Right lobe of liver (tissue), 6 donors: ENCODE data around the gene ERGIC1. TPM values are rescaled to one million over a fixed set of nuclear protein-coding genes. Genes with fewer than 3 reads are reported as not detected.

Source experiments
- ATAC-seq, 4 donors: fragments of 200-7000 bp; cut with Tn5 transposase; one replicate each; pipeline ENCODE4 v1.9.1; 2020; ENCODE audit warnings: mild to moderate bottlenecking in 4 of 4, moderate library complexity in 4 of 4
- DNase-seq, 3 donors: peaks; one replicate each; pipeline ENCODE4 v3.0.0-alpha.2; 2020
- H3K27ac ChIP-seq, 3 donors: fragments of 200-600 bp; one replicate each; pipeline ENCODE4 v1.8.0; 2022
- H3K27me3 ChIP-seq, 2 donors: fragments of 200-600 bp; one replicate each; pipeline ENCODE4 v1.8.0; 2022
- H3K36me3 ChIP-seq, 4 donors: fragments of 200-600 bp; sonication (generic) in 1 of 4; one replicate each; pipeline versions ENCODE4 v1.5.1 to v1.8.0; 2017 to 2022; ENCODE audit warnings: control low read depth in 1 of 4
- H3K4me1 ChIP-seq, 4 donors: fragments of 200-600 bp; sonication (generic) in 1 of 4; one replicate each; pipeline versions ENCODE4 v1.5.1 to v1.8.0; 2017 to 2022; ENCODE audit warnings: control low read depth in 1 of 4
- H3K4me3 ChIP-seq, 3 donors: fragments of 200-600 bp; one replicate each; pipeline ENCODE4 v1.8.0; 2022
- H3K9me3 ChIP-seq, 4 donors: fragments of 200-600 bp; sonication (generic) in 1 of 4; one replicate each; pipeline versions ENCODE4 v1.5.1 to v1.8.0; 2017 to 2022; ENCODE audit warnings: control low read depth in 1 of 4
- POLR2A ChIP-seq: fragments of 450-650 bp; IDR thresholded peaks from one replicate; pipeline ENCODE4 v1.6.1; 2017; ENCODE audit warnings: antibody characterized with exemption, mild to moderate bottlenecking
- WGBS: methylation state at CpG from one replicate; pipeline ENCODE4 v1.1.6; 2018; ENCODE audit warnings: low coverage, low lambda C conversion rate; ENCODE audit not compliant: insufficient coverage; ENCODE audit errors: missing lambda C conversion rate; 5-methylcytosine and 5-hydroxymethylcytosine counted together
- intact Hi-C, 2 donors: fragments of 100-400 bp; cut with DNase I; formaldehyde crosslinking; loops; one replicate each; pipeline versions ENCODE4 v1.11.2 to v1.14.1; 2022
- total RNA-seq, 6 experiments: library from RNA; depleted of rRNA in 2 of 6; stranded (reverse); fragments of >200 nt in 2 of 6; fragmentation: NEBNext Ultra II Directional in 3 of 6; extraction: Animal tissue kit (Norgen Biotek cat#: 25700) in 3 of 6; gene quantifications; one replicate each; pipeline versions ENCODE4 v1.1.0 to v1.2.4, GENCODE V29; 2016 to 2023
- TF ChIP-seq, protein P1 (sequence below), 4 donors: fragments of 200-600 bp in 3 of 4; fragments of 450-650 bp in 1 of 4; IDR thresholded peaks; one replicate each; pipeline versions ENCODE4 v1.5.1 to v1.8.0; 2016 to 2022; ENCODE audit warnings: antibody characterized with exemption in 4 of 4, mild to moderate bottlenecking in 2 of 4
- donor health status: DM: no; HTN: yes; CAD: no.
- donor health status: DM: no; HTN: no; CAD: no.
- donor health status: DM: no; HTN: no; CAD: no.
- donor health status: DM: no; HTN: yes; CAD: no.
- donor health status: DM: no; HTN: yes; CAD: no.

The ERGIC1 gene
- total RNA-seq, 6 experiments from 2014 or later, result 103 to 264 (median 154) TPM

DNA sequence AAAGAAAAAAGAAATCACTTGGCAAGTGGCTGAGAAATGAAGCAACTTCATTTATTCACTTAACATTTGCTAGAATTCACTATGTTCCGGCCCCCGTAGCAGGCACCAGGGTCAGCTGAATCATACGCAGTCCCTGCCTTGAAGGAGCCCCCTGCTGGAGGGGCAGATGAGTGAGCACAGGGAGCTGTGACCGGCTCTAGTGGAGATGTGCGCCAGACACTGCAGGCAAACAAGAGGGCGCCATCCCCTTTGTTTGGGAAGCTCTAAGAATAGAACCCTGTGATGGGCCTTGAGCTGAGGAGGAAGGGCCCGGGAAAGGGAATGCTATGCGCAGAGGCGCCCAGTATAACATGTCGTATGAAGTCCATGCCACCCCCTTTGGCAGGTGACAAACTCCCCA, 105.0 kb downstream of the ERGIC1 start:
- ATAC-seq (peak; percentile 39 to 48 (median 44)), DNase-seq (peak in 1 of 3 donors; percentile 34)
- Histone ChIP-seq H3K27me3 (no peaks in the 10 kb centered on the region), H3K27ac (no peak overlapping the region), H3K36me3 (peaks cover 0 to 64% (median 19%) of the 10 kb centered on the region in 4 donors), H3K4me1 (no peaks in the 10 kb centered on the region), H3K9me3 (no peaks in the 10 kb centered on the region), H3K4me3 (no peak overlapping the region)
- WGBS, result 84% methylated on average over 5 of the region's 10 CpGs
- TF ChIP-seq, protein P1, sequence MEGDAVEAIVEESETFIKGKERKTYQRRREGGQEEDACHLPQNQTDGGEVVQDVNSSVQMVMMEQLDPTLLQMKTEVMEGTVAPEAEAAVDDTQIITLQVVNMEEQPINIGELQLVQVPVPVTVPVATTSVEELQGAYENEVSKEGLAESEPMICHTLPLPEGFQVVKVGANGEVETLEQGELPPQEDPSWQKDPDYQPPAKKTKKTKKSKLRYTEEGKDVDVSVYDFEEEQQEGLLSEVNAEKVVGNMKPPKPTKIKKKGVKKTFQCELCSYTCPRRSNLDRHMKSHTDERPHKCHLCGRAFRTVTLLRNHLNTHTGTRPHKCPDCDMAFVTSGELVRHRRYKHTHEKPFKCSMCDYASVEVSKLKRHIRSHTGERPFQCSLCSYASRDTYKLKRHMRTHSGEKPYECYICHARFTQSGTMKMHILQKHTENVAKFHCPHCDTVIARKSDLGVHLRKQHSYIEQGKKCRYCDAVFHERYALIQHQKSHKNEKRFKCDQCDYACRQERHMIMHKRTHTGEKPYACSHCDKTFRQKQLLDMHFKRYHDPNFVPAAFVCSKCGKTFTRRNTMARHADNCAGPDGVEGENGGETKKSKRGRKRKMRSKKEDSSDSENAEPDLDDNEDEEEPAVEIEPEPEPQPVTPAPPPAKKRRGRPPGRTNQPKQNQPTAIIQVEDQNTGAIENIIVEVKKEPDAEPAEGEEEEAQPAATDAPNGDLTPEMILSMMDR (IDR thresholded peaks at IDR 0.05), result peak in 3 of 4 donors; percentile 19 to 38 (median 28)
- TF ChIP-seq POLR2A, result no peak
- intact Hi-C loops, result loop anchor here in 1 of 2 donors (5.0 kb wide), 1 partner anchor 227 kb away; no protein-coding TSS in a partner anchor

DNA sequence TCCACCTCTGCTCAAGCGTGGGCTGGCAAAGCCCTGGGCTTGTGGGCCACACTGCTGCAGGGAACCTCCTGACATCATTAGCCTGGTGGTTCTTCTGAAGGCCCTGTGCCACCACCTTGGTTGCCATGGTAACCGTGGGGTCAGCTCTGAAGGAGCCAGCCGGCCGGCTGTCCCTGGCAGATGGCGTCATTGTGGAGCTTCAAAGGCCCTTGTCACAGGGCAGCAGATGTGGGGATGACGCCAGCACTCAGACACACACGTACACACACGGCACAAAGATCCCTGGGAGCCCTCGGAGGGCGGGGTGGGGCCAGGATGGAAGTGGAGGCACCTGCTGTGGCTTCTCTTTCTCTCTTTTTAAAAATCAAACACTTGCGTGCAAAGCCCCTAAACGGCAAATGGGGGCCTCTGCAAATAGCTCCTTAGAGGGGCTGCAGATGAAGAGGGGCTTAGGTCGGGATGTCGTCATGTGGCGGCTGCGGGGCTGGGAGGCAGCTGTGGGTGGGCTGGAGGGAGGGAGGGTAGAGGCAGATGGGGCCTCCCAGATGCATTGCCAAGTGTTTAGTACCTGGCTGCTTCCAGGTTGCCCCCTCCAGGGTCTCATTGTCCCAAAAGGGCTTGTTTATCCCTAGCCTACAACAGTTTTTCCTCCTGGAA, 105.7 kb downstream of the ERGIC1 start:
- TF ChIP-seq, protein P1 (IDR thresholded peaks at IDR 0.05), result no peak
- no peak for TF ChIP-seq POLR2A
- WGBS, result 63% methylated on average over 4 of the region's 16 CpGs
- H3K27me3 ChIP-seq, result no peaks in the 10 kb centered on the region
- no peaks in the 10 kb centered on the region for H3K4me1 ChIP-seq
- ATAC-seq (no peak), DNase-seq (no peak)
- intact Hi-C loops, result loop anchor here in 1 of 2 donors (5.0 kb wide), 1 partner anchor 227 kb away; no protein-coding TSS in a partner anchor
- no peak overlapping the region for H3K27ac ChIP-seq
- H3K9me3 ChIP-seq, result no peaks in the 10 kb centered on the region
- H3K36me3 ChIP-seq, result peaks cover 0 to 62% (median 19%) of the 10 kb centered on the region in 4 donors
- no peak overlapping the region for H3K4me3 ChIP-seq

DNA sequence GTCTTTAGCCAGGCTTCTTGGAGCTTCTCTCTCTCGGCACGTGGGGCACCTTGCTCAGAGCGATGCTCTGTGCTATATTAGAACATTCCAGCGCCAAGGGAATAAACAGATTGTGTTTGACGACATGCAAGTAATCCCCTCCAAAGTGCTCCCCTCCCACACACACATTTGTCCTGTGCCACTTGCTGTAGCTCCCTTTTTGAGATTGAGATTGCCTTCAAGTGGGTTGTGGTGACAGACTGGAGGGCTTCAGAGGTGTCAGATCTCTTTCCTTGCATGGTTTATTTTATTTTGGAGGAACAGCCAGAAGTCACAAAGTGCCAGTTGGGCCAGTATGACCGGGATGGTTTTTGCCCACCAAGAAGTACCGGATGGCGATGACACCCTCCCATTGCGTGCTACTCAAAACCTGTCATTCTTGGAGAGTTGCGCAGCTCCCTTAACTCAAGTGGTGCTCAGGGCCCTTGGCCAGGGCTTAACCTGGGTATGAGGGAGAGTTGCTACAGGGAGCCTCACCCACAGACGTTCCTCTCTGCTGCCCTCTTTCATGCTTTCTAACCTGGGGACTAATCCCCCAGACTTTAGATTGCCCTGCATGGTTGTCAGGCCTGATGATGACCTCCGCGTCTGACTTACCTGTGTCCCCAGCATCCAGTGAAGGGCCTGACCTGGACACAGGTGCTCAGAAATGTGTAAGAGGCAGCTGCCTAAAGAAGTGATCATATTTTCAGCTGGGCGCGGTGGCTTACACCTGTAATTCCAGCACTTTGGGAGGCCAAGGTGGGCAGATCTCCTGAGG, 106.4 kb downstream of the ERGIC1 start:
- Histone ChIP-seq H3K36me3 (peaks cover 0 to 56% (median 15%) of the 10 kb centered on the region in 4 donors), H3K27me3 (no peaks in the 10 kb centered on the region), H3K9me3 (no peaks in the 10 kb centered on the region), H3K4me1 (no peaks in the 10 kb centered on the region), H3K4me3 (no peak overlapping the region), H3K27ac (no peak overlapping the region)
- ATAC-seq (no peak), DNase-seq (no peak)
- WGBS, result 80% methylated on average over 8 of the region's 15 CpGs
- TF ChIP-seq, protein P1 (IDR thresholded peaks at IDR 0.05), result no peak
- no peak for TF ChIP-seq POLR2A
- intact Hi-C loops, result no loop called here

DNA sequence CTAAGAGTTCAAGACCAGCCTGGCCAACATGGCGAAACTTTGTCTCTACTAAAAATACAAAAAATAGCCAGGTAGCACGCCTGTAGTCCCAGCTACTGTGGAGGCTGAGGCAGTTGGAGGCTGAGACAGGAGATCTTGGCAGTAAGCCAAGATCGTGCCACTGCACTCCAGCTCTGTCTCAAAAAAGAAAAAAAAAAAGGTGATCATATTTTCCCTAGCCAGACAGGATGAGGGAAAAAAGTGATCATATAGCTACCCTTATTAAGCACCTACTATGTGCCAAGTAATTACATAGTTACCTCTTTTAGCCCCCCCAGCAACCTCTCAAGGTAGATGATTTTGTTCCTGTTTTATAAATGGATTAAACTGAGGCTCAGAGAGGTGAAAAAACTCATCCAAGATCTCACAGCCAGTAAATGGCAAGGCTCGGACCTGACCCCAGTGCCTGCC, 107.0 kb downstream of the ERGIC1 start:
- H3K9me3 ChIP-seq, result no peaks in the 10 kb centered on the region
- DNase-seq, result no peak
- no peaks in the 10 kb centered on the region for H3K27me3 ChIP-seq
- ATAC-seq, result no peak
- 62% methylated on average over 4 of the region's 4 CpGs for WGBS
- no peak overlapping the region for H3K4me3 ChIP-seq
- peaks cover 0 to 52% (median 14%) of the 10 kb centered on the region in 4 donors for H3K36me3 ChIP-seq
- no peak overlapping the region for H3K27ac ChIP-seq
- intact Hi-C loops, result no loop called here
- TF ChIP-seq, protein P1 (IDR thresholded peaks at IDR 0.05), result no peak
- no peak for TF ChIP-seq POLR2A
- H3K4me1 ChIP-seq, result no peaks in the 10 kb centered on the region
